ENCODE measurements around the gene MARK3. TPM values are rescaled to one million over a fixed set of nuclear protein-coding genes. Genes with fewer than 3 reads are reported as not detected.

The MARK3 gene
- total RNA-seq, 1 experiment from 2014 or later, result 77.7 TPM

- no peak for DNase-seq (ENCODE audit: low read depth)
These were observed 150.1 kb downstream of the MARK3 start for GRCh38 chr14:103535081-103535890.

GRCh38 chr14:103535891-103536565 is 150.8 kb downstream of the MARK3 start:
- no peak for DNase-seq (ENCODE audit: low read depth)

DNA sequence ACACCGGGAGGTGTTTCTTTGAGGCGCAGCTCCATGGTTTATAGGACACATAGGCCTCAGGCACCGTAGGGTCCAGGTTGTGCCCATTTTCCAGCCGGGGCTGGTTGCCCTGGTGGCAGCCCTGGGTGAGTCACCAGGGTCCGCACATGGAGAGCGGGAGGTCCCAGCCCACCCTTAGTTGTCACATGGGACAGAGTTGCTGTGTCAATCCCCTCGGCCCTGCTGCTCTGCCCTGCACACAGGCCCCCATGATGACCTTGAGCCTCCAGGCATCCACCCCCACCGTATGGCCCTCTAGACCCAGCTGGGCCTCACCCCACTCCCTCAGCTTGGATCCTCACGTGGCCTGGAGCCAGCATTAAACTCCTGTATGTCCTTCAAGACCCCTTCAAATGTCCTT is 151.5 kb downstream of the MARK3 start:
- no peak for DNase-seq (ENCODE audit: low read depth)

GRCh38 chr14:103537175-103537990 is 152.2 kb downstream of the MARK3 start:
- DNase-seq (ENCODE audit: low read depth), result no peak

DNA sequence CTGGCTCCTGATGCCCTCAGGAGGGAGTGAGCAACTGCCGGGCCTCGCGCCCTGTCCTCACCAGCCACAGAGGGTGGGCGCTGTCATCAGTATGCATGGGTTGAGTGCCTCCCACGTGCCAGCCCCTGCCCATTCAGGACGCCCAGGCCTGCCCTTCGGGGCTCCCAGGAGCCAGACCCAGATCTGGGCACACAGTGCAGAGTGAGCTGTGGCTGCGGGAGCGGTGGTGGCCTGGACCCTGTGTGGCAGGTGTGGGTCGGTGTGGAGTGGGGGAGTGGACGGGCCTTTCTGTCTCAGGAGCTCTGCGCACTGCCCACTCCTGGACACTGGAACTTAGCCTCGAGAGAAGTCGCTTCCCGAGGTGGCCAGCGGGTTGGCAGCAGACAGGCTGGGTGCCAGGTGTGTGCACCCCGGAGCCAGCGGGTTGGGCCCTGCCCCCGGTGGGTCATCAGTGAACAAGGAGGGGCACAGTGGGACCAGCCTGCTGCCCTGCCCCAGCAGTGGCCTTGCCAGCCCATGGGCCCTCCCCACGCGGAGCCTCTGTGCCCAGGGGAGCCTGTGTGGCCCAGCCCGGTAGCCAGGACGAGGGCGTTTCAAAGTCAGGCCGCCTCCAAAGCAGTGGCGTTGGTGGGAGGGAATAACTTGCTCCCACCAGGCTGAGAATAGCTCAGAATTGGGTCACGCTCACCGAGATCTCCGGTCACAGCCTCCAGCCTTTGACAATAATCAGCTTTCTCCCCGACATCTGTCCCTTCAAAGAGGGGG is 153.3 kb downstream of the MARK3 start:
- DNase-seq (ENCODE audit: low read depth), result no peak

GRCh38 chr14:103539056-103539825 is 154.0 kb downstream of the MARK3 start:
- DNase-seq (ENCODE audit: low read depth), result no peak

- DNase-seq (ENCODE audit: low read depth), result no peak
These were observed 155.8 kb downstream of the MARK3 start for GRCh38 chr14:103540821-103541708.

GRCh38 chr14:103541709-103542604 is 156.7 kb downstream of the MARK3 start:
- no peak for DNase-seq (ENCODE audit: low read depth)

- DNase-seq (ENCODE audit: low read depth), result no peak
These were observed 157.4 kb downstream of the MARK3 start for GRCh38 chr14:103542605-103543088.

DNA sequence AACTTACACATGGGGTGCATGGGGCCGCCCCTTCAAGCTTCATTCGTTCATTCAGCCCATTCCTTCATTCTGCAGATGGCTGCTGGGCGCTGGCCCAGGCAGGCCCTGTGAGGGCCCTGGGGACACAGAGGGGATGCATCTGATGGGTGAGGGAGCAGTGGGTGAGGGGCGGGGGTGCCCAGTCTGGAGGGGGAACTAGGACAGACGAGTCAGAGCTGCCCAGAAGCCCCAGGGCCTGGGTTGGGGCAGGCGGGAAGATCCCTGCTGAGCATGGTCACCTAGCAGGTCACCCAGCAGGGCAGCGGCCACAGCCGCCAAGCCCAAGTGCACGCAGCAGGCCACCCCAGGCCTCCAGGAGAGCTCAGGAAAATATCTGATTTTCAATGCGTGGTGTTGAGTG is 157.9 kb downstream of the MARK3 start:
- DNase-seq (ENCODE audit: low read depth), result no peak

DNA sequence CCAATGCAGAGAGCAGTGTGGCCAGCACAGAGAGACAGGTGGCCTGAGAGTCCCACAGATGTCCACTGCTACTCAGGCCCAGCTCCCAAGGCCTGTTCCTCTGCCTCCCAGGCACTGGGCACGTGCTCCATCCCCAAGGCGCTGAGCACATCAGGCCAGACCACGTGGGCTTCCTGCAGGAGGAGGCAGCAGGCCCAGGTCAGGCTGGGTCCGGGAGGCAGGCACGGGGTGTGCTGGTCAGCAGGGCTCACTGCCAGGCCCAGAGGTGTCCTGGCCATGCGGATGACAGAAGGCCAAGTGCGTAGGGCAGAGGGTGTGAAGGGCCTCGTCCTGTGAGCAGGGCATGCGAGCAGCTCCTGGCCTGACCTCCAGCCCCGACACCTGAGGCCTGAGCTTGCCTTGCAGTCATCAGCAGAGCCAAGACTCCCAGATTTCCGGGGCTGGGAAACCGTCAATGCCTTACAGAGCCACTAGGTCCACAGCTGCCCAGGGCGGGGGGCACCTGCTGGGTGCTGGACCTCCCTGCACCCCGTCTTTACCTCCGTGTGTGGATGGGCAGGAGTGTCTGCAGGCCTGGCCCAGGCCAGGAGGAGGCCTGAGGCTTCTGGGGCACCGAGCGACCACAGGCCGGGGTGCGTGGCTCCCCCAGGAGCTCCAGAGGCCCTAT is 158.6 kb downstream of the MARK3 start:
- DNase-seq (ENCODE audit: low read depth), result no peak

DNA sequence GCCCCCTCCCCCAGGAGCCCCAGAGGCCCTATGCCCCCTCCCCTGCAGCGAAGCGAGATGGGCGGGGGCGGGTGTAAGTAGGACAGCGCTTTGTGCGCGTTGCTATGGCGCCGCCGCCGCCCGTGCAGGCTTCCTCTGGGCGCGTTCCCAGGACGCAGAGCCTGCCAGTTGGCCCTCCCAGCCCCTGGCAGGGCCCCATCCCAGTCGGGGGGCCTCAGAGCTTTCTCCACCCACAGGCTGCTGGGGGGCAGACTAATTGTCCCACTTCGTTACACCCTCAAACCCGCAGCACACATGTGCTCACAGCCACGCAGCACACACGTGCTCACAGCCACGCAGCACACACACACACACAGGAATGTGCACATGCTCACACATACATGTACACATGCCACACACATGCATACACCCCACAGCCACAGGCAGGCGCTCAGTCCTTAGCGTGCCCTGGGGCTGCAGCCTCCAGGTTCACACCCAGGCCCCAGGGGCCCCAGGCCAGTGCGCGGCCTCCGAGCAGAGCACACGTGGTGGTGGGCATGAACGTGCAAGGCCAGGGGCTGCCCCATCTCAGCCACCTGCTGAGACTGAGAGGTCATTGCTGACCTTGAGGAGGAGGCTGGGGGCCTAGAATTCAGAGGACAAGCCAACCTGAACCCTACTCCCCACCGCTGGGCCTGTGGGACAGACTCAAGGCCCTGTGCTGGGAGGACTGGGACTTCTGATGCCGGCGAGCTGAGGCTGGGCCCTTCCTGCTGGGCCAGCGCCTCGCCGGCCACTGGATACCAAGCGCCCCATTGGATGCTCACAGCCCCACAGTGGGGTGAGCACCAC is 159.4 kb downstream of the MARK3 start:
- DNase-seq (ENCODE audit: low read depth), result no peak

GRCh38 chr14:103545219-103545914 is 160.2 kb downstream of the MARK3 start:
- DNase-seq (ENCODE audit: low read depth), result no peak

- DNase-seq (ENCODE audit: low read depth), result no peak
These were observed 160.9 kb downstream of the MARK3 start for GRCh38 chr14:103545915-103546651.

Measured in HT1080 (cell line).